Measurements from ENCODE around the gene GARRE1. TPM values are rescaled to one million over a fixed set of nuclear protein-coding genes. Genes with fewer than 3 reads are reported as not detected.

The GARRE1 gene
- total RNA-seq, 1 donor from 2014 or later: 28.5 TPM

GRCh38 chr19:34218818-34219164 lies 35.6 kb upstream of the GARRE1 start:
- Histone ChIP-seq H3K36me3 (peaks cover 0 to 65% of the 10 kb centered on the region in 2 donors), H3K4me1 (peaks cover 8% of the 10 kb centered on the region), H3K4me3 (no peak overlapping the region), H3K9me3 (no peaks in the 10 kb centered on the region), H3K27ac (no peak overlapping the region), H3K27me3 (no peaks in the 10 kb centered on the region)
- intact Hi-C loops (cut with DNase I): no loop called here
- no peak for TF ChIP-seq POLR2AphosphoS5 (IDR thresholded peaks at IDR 0.05; ENCODE audit: insufficient read depth in 1 of 2, low read depth in 1 of 2)
- TF ChIP-seq POLR2A (IDR thresholded peaks at IDR 0.05): no peak
- TF ChIP-seq, protein P1, sequence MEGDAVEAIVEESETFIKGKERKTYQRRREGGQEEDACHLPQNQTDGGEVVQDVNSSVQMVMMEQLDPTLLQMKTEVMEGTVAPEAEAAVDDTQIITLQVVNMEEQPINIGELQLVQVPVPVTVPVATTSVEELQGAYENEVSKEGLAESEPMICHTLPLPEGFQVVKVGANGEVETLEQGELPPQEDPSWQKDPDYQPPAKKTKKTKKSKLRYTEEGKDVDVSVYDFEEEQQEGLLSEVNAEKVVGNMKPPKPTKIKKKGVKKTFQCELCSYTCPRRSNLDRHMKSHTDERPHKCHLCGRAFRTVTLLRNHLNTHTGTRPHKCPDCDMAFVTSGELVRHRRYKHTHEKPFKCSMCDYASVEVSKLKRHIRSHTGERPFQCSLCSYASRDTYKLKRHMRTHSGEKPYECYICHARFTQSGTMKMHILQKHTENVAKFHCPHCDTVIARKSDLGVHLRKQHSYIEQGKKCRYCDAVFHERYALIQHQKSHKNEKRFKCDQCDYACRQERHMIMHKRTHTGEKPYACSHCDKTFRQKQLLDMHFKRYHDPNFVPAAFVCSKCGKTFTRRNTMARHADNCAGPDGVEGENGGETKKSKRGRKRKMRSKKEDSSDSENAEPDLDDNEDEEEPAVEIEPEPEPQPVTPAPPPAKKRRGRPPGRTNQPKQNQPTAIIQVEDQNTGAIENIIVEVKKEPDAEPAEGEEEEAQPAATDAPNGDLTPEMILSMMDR (IDR thresholded peaks at IDR 0.05): no peak
- DNase-seq (ENCODE audit: extremely low spot score in 2 of 2): no peak

GRCh38 chr19:34220472-34221063 lies 33.8 kb upstream of the GARRE1 start:
- no peaks in the 10 kb centered on the region for H3K27me3 ChIP-seq
- intact Hi-C loops (cut with DNase I): no loop called here
- H3K27ac ChIP-seq: no peak overlapping the region
- H3K9me3 ChIP-seq: no peaks in the 10 kb centered on the region
- H3K36me3 ChIP-seq: peaks cover 0 to 73% of the 10 kb centered on the region in 2 donors
- H3K4me3 ChIP-seq: no peak overlapping the region
- H3K4me1 ChIP-seq: peaks cover 8% of the 10 kb centered on the region
- DNase-seq (ENCODE audit: extremely low spot score in 2 of 2): no peak
- TF ChIP-seq POLR2A (IDR thresholded peaks at IDR 0.05) (no peak), POLR2AphosphoS5 (IDR thresholded peaks at IDR 0.05; ENCODE audit: insufficient read depth in 1 of 2, low read depth in 1 of 2) (no peak)
- TF ChIP-seq, protein P1 (IDR thresholded peaks at IDR 0.05): peak in 2 of 3 experiments; percentile 22 to 40

GRCh38 chr19:34222386-34222785 lies 32.0 kb upstream of the GARRE1 start:
- peaks cover 8% of the 10 kb centered on the region for H3K4me1 ChIP-seq
- no peak overlapping the region for H3K27ac ChIP-seq
- TF ChIP-seq POLR2AphosphoS5 (IDR thresholded peaks at IDR 0.05; ENCODE audit: insufficient read depth in 1 of 2, low read depth in 1 of 2) (no peak), POLR2A (IDR thresholded peaks at IDR 0.05) (no peak)
- TF ChIP-seq, protein P1 (IDR thresholded peaks at IDR 0.05): no peak
- no peak overlapping the region for H3K4me3 ChIP-seq
- no peaks in the 10 kb centered on the region for H3K9me3 ChIP-seq
- peaks cover 0 to 71% of the 10 kb centered on the region in 2 donors for H3K36me3 ChIP-seq
- intact Hi-C loops (cut with DNase I): no loop called here
- no peak for DNase-seq (ENCODE audit: extremely low spot score in 2 of 2)
- H3K27me3 ChIP-seq: no peaks in the 10 kb centered on the region

GRCh38 chr19:34224996-34225658 lies 29.2 kb upstream of the GARRE1 start:
- no peaks in the 10 kb centered on the region for H3K27me3 ChIP-seq
- no peaks in the 10 kb centered on the region for H3K9me3 ChIP-seq
- no peaks in the 10 kb centered on the region for H3K4me1 ChIP-seq
- no peak for TF ChIP-seq POLR2AphosphoS5 (IDR thresholded peaks at IDR 0.05; ENCODE audit: insufficient read depth in 1 of 2, low read depth in 1 of 2)
- TF ChIP-seq, protein P1 (IDR thresholded peaks at IDR 0.05): no peak
- TF ChIP-seq POLR2A (IDR thresholded peaks at IDR 0.05): no peak
- H3K27ac ChIP-seq: no peak overlapping the region
- no peak overlapping the region for H3K4me3 ChIP-seq
- H3K36me3 ChIP-seq: peaks cover 0 to 88% of the 10 kb centered on the region in 2 donors
- no peak for DNase-seq (ENCODE audit: extremely low spot score in 2 of 2)
- intact Hi-C loops (cut with DNase I): no loop called here

DNA sequence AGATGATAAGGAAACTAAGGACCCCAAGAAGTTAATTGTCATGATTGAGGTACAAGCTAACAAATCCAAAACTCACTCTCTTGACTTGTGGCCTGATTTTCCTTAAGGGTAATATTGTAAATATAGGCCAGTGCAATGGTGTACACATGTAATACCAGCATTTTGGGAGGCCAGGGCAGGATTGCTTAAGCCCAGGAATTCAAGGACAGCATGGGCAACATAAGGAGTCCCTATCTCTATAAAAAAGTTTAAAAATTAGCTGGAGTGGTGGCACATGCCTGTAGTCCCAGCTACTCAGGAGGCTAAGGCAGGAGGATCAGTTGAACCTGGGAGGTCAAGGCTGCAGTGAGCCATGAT lies 28.7 kb upstream of the GARRE1 start:
- peaks cover 0 to 88% of the 10 kb centered on the region in 2 donors for H3K36me3 ChIP-seq
- no peaks in the 10 kb centered on the region for H3K27me3 ChIP-seq
- intact Hi-C loops (cut with DNase I): no loop called here
- no peaks in the 10 kb centered on the region for H3K9me3 ChIP-seq
- H3K4me1 ChIP-seq: no peaks in the 10 kb centered on the region
- no peak overlapping the region for H3K4me3 ChIP-seq
- DNase-seq (ENCODE audit: extremely low spot score in 2 of 2): no peak
- no peak overlapping the region for H3K27ac ChIP-seq
- TF ChIP-seq POLR2A (IDR thresholded peaks at IDR 0.05): no peak
- no peak for TF ChIP-seq POLR2AphosphoS5 (IDR thresholded peaks at IDR 0.05; ENCODE audit: insufficient read depth in 1 of 2, low read depth in 1 of 2)
- TF ChIP-seq, protein P1 (IDR thresholded peaks at IDR 0.05): no peak

Data from vagina (tissue), 2 donors.